HG02973 (cell line): ENCODE measurements around the gene ZDHHC5.
"Not testable (repeated sequence)": the region's sequence is repeated elsewhere in the genome, so short reads cannot be mapped to it uniquely, and the experiment has no call there.

Experiments used
- ATAC-seq: cut with Tn5 transposase; IDR thresholded peaks from one replicate; pipeline ENCODE4 v1.9.1; 2021; ENCODE audit warnings: moderate library complexity; ENCODE audit not compliant: unreplicated experiment

The ZDHHC5 gene

DNA sequence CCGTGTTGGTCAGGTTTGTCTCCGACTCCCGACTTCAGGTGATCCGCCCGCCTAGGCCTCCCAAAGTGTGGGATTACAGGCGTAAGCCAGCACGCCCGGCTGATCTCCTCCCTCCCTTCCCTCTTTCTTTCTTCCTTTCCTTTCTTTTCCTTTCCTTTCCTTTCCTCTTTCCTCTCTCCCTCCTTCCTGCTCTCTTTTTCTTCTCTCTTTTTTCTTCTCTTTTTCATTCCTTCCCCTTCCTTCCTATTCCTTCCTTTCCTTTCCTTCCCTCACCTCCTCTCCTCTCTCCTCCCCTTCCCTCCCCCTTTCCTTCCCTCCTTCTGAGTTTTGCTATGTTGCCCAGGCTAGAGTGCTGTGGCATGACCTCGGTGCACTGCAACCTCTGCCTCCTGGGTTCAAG is 3.9 kb upstream of the ZDHHC5 start:
- ATAC-seq, result no peak

DNA sequence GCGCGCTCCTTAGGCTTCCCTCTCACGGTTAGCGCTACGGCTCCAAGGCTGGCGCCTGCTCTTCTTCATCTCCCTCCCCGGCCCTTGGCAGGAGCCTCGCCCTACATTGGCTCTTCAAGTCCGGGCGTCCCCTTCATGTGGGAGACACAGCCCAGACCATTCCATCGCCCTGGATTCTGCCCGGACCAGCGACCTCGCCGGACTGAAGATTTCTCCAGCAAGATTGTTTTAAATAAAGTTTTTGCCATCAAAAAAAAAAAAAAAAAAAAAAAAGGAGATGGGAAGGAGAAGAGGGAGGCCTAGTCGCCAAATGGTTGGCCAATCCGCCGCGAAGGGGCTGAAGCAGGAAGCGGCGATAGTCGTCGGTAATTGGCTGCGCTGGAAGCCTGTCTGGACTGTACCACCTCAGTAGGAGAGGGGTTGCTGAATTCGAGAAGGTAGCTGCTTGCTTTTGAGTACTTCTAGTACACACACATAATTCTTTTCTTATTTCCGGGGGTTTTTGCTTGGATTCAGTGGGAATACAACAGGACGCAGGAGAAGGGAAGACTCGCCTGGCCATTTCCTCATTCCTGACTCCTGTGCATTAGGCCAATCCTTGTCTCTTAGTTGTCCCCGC is 688 bp upstream of the ZDHHC5 start:
- ATAC-seq, result peak; percentile 54

DNA sequence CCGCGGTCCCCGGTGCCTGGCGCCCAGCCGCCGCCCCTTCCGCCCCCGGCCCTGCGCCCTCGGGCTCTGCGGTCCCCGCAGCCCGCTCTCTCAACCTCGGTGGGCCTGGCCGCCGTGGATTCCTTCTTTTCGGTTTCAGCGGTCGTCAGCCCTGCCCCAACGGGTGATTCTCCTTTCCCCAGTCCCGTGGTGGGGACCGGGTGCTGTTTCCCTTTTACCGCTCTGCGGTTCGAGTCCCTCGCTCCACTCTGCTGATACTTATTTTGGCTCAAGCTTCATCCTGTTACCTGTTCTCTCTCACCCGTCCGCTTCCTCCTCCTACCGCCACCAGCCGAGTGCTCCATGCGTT is 494 bp downstream of the ZDHHC5 start:
- ATAC-seq, result peak; percentile 9

DNA sequence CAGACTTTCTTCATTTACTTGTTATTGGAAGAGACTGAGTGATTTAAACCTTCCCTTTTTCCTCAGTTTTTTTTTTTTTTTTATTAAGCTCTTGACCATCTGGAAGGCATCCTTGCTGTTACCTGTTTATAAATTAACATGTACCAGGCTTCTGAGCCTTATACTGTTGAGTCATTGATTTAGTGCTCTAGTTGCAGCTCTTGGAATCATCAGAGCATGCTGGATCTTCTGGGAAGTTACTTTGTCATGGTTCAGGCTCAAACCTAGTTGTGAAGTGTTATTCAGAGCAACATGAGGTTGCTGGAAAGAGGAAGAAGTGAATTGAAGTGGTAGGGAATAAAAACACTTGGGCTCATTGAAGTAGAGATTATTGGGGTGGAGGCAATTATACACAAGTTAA is 6.3 kb downstream of the ZDHHC5 start:
- no peak for ATAC-seq

DNA sequence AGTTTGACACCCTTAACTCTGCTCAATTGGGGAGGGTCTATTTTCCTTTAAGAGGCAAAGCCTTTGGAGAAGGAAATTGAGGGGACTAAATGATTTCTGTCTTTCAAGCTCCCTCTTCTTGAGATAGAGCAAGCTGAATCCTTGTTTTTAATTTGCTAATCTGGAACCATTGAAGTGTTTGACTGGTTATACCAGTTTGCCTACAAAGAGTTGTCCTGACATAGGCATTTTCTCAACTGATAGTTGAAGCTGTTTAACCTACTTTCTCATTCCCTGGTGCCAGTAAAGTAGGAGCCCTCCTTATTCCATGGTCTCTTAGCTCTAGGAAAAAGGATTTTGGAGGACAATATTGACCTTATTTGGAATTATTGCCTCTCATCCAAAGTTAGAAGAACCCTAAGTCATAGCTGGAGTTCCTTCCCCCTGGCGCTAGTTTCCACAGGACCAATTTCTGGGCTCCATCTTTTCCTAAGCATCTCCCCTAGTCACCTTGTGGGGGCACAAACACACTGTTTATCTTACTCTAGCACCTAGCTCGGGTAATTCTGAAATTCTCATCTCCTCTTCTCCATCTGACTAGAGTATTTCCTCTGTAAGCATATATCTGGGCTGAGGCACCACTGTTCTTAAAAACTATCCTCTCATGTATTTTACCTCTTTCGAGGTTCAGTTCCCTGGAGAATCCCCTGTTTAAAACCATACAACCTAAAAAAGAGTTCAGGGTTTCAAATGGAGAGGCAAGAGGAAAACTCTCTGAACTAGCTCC is 7.4 kb downstream of the ZDHHC5 start:
- ATAC-seq, result no peak

DNA sequence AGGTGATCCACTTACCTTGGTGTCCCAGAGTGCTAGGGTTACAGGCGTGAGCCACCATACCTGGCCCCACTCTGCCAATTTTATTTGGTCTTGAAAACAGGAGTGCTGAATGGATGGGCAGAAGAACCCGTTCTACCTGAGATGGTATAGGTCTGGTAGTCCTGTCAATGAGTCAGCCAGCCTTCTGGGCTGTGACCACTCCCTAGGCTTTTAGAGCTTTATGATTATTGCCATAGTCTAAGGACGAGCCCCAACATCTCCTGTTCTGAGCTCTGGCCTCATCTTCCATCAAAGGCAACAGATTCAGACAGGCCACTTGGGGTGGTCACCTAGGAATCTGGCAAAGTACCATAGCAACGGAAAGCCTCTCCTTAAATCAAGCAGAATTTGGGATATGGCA is 11.5 kb downstream of the ZDHHC5 start:
- no peak for ATAC-seq

DNA sequence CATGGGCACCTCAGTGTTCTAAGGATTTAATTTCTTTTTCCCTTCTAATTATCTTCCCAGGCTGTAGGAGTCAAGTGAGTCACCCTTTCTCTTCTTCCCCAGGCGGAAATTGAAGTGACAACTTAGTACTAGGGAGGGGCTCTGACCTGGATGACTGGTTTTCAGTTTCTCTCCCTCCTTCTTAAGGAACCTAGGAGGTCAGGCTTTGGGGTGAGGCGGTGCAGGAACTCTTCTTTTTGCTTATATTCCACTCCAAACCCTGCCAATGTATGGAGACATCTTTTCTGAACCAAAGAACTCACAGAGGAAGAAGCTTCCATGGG is 12.6 kb downstream of the ZDHHC5 start:
- ATAC-seq, result no peak

DNA sequence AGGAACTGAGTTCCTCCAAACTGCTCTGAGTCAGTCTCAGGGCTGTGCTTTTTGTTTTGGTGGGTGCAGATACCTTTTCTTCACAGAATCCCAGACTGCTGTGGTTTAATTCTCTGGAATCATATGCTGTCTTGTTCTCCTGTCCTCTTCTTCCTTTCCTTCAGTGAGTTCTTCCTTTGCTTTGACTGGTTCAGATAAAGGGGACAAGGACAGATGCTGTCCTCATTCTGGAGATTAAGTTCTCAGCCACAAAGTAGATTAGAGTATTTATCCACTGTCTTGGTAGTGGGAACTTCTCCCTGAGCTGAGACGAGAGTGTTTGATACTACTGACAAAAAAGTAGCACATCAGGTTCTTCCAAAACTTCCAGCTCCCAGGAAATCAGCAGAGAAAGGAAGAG is 13.3 kb downstream of the ZDHHC5 start:
- no peak for ATAC-seq

DNA sequence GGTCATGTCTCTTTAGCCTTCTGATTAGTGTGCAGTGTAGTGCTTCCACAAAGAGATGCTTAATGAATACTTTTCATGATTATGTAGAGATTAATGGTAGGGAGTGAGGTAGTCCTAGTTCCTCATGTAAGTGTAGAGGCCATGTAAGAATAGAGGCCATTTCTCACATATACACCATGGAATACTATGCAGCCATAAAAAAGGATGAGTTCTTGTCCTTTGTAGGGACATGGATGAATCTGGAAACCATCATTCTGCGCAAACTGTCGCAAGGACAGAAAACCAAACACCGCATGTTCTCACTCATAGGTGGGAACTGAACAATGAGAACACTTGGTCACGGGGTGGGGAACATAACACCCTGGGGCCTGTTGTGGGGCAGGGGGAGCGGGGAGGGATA is 22.6 kb downstream of the ZDHHC5 start:
- not testable (repeated sequence) for ATAC-seq

DNA sequence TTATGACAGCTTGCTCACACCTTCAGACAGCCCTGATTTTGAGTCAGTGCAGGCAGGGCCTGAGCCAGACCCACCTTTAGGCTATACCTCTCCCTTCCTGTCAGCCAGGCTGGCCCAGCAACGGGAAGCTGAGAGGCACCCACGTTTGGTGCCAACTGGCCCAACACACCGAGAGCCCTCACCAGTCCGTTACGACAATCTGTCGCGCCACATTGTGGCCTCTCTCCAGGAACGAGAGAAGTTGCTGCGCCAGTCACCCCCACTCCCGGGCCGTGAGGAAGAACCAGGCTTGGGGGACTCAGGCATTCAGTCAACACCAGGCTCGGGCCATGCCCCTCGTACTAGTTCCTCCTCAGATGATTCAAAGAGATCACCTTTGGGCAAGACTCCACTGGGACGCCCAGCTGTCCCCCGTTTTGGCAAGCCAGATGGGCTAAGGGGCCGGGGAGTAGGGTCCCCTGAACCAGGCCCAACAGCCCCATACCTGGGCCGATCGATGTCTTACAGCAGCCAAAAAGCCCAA is 31.0 kb downstream of the ZDHHC5 start:
- no peak for ATAC-seq

DNA sequence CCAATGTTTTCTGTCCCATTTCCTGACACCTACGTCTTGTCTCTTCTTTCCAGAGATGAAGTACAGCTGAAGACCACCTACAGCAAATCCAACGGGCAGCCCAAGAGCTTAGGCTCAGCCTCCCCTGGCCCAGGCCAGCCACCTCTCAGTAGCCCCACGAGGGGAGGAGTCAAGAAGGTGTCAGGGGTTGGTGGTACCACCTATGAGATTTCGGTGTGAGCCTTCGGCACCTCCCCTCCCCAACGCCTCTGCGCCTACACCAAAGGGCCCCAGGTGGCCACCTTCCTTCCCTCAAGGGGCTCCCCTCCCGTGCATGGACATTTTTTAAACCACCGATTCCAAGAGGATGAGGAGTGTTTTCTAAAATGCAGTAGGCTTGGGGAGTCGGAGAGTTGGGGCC is 31.9 kb downstream of the ZDHHC5 start:
- no peak for ATAC-seq

DNA sequence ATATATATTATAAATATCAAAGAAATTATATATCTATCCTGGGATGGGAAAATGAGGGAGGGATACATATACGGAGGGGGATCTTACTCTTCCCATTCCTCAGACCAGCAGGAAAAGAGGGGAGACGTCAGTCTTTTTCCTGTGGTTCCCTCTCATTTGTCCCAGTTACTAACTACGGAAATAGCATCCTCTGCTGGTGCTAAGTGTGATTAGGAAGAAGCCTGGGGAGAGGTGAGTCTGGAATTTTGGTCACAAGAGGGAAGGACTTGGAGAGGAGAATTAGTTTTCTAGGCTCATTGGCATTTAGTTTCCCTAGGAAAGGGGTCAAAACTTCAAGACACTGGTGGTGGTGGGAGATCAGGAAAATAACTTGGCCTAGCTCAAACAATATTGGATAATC is 32.5 kb downstream of the ZDHHC5 start:
- ATAC-seq, result no peak

DNA sequence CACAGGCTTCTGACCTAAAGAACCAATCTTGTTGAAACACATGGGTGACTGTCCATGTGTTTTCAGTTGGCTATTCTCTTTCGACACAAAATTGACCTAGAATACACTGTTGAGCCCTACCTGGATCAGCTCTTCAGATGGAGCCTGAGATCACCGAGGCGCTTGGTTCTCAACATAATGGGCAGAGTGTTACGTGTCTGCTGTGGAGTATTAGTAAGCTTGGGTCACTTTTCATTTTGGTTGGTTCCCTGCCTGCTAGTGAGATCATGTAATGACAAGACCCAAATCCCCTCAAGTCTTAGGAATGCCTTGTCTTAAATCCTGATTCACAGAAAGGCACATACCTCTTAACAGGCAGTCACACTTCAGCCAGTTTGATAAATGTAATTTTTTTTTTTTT is 35.4 kb downstream of the ZDHHC5 start:
- no peak for ATAC-seq

DNA sequence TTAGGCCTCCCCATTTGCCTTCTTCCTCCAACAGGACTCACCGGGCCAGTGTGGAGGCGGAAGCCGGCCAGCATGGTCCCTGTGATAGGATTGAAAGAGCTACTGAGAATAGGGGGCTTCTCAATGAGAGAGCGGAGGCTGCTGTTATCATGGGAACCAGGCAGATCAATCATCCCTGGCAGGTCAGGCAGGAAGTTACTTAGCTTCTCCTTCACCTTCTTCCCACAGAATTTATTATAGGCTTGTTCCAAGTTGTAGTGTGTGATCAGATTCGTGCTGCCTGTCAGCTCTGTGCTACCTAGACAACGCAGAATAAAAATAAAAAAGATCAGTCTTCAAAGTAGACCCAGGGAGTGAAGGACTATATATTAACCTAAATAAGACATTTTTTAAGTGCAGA is 37.0 kb downstream of the ZDHHC5 start:
- no peak for ATAC-seq

DNA sequence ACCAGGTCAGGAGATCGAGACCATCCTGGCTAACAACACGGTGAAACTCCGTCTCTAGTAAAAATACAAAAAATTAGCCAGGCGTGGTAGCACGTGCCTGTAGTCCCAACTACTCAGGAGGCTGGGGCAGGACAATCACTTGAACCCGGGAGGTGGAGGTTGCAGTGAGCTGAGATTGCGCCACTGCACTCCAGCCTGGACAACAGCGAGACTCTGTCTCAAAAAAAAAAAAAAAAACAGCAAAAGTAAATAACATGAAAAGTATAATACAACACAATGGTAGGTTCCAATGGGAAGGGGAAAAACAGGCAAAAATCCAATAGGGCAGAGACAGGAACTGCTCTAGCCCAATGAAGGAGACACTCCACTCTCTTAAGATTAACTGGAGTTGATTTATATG is 37.5 kb downstream of the ZDHHC5 start:
- ATAC-seq, result not testable (repeated sequence)

DNA sequence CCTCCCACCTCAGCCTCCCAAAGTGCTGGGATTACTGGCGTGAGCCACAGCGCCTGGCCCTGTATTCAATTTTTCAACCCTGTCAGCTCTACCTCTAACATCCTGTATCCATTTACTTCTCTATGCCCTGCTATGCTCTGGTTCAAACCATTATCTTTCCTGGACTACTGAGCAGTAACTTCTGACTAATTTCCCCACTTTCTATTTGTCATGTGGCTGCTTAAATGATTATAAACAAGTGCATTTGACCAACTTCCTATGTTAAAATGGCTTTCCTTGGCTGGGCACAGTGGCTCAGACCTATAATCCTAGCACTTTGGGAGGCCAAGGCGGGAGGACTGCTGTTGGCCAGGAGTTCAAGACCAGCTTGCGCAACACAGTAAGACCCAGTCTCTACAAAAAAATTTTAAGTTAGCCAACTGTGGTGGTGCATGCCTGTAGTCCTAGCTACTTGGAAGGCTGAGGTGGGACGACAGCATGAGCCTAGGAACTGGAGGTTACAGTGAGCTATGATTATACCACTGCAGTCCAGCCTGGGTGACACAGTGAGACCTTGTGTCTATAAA is 42.0 kb downstream of the ZDHHC5 start:
- no peak for ATAC-seq

DNA sequence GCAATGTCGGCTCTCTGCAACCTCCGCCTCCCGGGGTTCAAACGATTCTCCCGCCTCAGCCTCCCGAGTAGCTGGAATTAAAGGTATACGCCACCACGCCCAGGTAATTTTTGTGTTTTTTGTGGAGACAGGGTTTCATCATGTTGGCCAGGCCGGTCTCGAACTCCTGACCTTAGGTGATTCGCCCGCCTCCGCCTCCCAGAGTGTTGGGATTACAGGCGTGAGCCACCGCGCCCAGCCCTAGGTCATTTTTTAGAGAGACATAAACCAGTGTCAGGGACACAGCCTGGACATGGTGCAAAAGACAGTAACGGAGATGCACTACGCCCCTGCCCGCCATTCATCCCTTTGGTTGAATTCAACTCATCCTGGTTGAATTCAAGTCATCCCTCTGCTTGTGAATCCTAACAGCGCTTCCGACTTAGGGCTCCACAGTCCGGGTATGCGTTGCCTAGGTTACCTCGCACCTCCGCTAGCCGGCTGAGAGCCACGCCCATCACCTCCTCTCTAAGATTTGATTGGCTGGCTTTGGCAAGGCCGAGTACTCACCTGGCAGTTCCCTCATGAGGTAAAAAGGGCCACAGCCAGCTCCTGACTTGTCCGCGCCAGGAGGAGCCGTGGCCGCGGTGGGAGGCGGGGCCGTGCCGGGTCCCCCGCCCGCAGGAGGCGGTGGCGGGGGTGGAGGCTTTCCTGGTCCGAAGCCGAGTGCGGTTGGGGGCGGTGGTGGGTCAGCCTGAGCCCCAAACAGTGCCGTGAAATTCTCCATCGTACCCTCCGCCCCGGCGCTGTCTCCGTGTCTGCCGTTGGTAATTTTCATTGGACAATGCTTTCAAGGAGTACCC is 43.7 kb downstream of the ZDHHC5 start, which contains the start of gene MED19:
TSS of gene MED19 (minus strand) at position 802 of the 842 bp plus-strand sequence. CDS start at position 766, 36 bp downstream.
- ATAC-seq, result peak; percentile 44

DNA sequence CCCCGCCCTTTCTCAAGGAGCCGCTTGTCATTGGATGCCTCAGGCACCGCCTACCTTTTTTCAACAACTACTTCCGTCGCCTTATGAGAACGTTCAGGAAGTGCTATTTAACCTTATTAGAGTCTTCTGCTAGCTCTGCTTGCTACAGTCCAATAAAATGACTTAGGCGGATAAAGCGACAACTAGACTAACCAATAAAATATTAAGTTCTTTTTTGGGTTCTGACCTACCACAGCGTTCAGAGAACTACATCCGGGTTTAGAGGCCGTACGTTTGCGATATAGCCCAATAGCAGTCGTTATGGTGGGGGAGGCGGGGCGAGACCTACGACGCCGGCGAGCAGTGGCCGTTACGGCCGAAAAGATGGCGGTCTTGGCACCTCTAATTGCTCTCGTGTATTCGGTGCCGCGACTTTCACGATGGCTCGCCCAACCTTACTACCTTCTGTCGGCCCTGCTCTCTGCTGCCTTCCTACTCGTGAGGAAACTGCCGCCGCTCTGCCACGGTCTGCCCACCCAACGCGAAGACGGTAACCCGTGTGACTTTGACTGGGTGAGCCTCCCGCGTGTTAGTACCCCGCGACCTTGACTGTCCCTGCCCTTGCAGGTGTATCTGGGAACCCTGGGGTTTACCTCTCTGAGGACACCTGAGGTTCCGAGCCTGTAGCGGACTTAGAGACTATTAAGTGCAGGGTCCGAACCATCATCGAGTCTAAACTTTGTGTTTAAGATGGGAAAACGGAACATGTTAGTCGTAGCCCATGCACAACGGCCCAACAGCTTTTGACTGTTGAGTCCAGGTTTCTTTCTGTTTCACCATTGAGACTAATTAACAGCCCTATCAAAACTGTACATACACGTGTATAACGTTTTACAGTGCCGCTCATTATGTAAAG is 44.6 kb downstream of the ZDHHC5 start, which contains the start of gene TMX2:
TSS of gene TMX2 (plus strand) at position 338 of the 895 bp plus-strand sequence. CDS start at position 364, 26 bp downstream.
- peak; percentile 91 for ATAC-seq

DNA sequence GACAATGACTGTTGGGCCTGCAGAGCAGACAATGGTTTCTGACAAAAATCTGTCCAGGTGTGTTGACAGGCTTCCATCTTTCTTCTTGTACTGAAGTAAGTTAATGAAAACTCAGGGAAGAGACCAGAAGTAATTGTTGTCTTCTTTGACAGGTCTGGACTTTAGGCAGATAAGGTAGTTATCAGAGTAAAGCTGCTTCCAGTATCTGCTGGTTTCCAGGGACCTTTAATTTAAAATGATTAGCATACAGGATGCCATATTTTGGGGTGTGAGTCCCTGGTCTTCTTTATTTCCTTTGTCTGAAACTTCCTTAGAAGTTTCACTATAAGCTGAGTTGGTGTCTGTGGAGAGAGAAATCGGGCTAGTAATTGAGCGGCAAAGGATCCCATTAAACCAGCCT is 45.9 kb downstream of the ZDHHC5 start:
- no peak for ATAC-seq

DNA sequence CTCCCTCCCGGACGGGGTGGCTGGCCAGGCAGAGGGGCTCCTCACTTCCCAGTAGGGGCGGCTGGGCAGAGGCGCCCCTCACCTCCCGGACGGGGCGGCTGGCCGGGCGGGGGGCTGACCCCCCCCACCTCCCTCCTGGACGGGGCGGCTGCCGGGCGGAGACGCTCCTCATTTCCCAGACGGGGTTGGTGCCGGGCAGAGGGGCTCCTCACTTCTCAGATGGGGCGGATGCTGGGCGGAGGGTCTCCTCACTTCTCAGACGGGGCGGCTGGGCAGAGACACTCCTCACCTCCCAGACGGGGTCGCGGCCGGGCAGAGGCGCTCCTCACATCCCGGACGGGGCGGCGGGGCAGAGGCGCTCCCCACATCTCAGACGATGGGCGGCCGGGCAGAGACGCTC is 48.8 kb downstream of the ZDHHC5 start:
- ATAC-seq, result not testable (repeated sequence)
